Esophagus muscularis mucosa (tissue), 3 donors: ENCODE results near the gene CAMK2N2.

Source experiments
- POLR2A ChIP-seq: fragments of 450-650 bp; IDR thresholded peaks from one replicate; pipeline ENCODE4 v1.6.1; 2017; ENCODE audit warnings: antibody characterized with exemption, moderate library complexity, mild to moderate bottlenecking, low read depth
- TF ChIP-seq, protein P1 (sequence below), 3 experiments: fragments of 200-600 bp in 2 of 3; fragments of 450-650 bp in 1 of 3; sonication (generic) in 2 of 3; IDR thresholded peaks; one replicate each; pipeline ENCODE4 v1.5.1; 2017 to 2019; ENCODE audit warnings: antibody characterized with exemption in 3 of 3, mild to moderate bottlenecking in 2 of 3, moderate library complexity in 1 of 3

DNA sequence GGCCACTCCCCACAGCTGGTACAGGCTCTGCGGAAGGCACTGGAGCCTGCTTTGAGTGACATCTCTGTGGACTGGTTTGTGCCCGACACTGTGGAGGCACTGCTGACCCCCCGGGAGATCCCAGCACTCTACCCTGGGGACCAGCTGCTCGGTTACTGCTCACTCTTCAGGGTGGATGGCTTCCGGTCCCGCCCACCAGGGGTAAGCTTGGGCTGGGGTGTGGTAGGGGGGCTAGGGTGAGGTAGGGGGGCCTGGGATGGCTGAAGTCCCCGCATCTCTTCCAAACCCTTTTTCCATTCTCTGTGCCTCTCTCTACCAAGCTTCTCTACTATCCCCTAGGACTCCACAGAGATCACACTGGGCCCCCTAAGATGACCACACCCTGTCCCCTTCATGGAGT is 24.1 kb downstream of the CAMK2N2 start:
- TF ChIP-seq, protein P1, sequence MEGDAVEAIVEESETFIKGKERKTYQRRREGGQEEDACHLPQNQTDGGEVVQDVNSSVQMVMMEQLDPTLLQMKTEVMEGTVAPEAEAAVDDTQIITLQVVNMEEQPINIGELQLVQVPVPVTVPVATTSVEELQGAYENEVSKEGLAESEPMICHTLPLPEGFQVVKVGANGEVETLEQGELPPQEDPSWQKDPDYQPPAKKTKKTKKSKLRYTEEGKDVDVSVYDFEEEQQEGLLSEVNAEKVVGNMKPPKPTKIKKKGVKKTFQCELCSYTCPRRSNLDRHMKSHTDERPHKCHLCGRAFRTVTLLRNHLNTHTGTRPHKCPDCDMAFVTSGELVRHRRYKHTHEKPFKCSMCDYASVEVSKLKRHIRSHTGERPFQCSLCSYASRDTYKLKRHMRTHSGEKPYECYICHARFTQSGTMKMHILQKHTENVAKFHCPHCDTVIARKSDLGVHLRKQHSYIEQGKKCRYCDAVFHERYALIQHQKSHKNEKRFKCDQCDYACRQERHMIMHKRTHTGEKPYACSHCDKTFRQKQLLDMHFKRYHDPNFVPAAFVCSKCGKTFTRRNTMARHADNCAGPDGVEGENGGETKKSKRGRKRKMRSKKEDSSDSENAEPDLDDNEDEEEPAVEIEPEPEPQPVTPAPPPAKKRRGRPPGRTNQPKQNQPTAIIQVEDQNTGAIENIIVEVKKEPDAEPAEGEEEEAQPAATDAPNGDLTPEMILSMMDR (IDR thresholded peaks at IDR 0.05): no peak
- no peak for TF ChIP-seq POLR2A
